HepG2 (cell line): ENCODE data around the gene IQCN.

Experiments used
- ARID2 ChIP-seq: sonication (generic); formaldehyde crosslinking; IDR thresholded peaks from 2 replicates; pipeline ENCODE4 v1.8.1; 2022; ENCODE audit warnings: mild to moderate bottlenecking, missing genetic modification reagents, borderline replicate concordance
- CBFB ChIP-seq: sonication (generic); formaldehyde crosslinking; IDR thresholded peaks from 2 replicates; pipeline ENCODE4 v1.4.0; 2020; ENCODE audit warnings: missing genetic modification reagents
- ESRRA ChIP-seq: sonication (generic); formaldehyde crosslinking; IDR thresholded peaks from 2 replicates; pipeline ENCODE4 v1.5.1; 2020; ENCODE audit warnings: mild to moderate bottlenecking, low read depth, missing genetic modification reagents
- NR2F2 ChIP-seq: IDR thresholded peaks from 2 replicates; pipeline ENCODE4 v1.6.1; 2012; ENCODE audit warnings: low read depth, inconsistent platforms, borderline replicate concordance
- POLR2A ChIP-seq, 2 experiments: IDR thresholded peaks; 2 replicates each; pipeline ENCODE4 v1.6.1; 2011; ENCODE audit warnings: low read depth in 2 of 2, low read length in 2 of 2, mild to moderate bottlenecking in 1 of 2, moderate library complexity in 1 of 2; ENCODE audit not compliant: insufficient read depth in 1 of 2
- TF ChIP-seq, protein P1 (sequence below): sonication (generic); formaldehyde crosslinking; IDR thresholded peaks from 2 replicates; pipeline ENCODE4 v1.5.0; 2020; ENCODE audit warnings: mild to moderate bottlenecking, missing genetic modification reagents, moderate library complexity
- TF ChIP-seq, protein P2 (sequence below): fragments of 450-650 bp; IDR thresholded peaks from 2 replicates; pipeline ENCODE4 v1.6.1; 2016
- TF ChIP-seq, protein P3 (sequence below): sonication (generic); formaldehyde crosslinking; IDR thresholded peaks from 2 replicates; pipeline ENCODE4 v1.4.0; 2020; ENCODE audit warnings: mild to moderate bottlenecking, missing genetic modification reagents, borderline replicate concordance
- TF ChIP-seq, protein P4 (sequence below): sonication (generic); formaldehyde crosslinking; IDR thresholded peaks from 2 replicates; pipeline ENCODE4 v1.5.0; 2020; ENCODE audit warnings: mild to moderate bottlenecking, missing genetic modification reagents
- TF ChIP-seq, protein P5 (sequence below): sonication (generic); formaldehyde crosslinking; IDR thresholded peaks from 2 replicates; pipeline ENCODE4 v1.5.1; 2020; ENCODE audit warnings: mild to moderate bottlenecking, missing genetic modification reagents
- TF ChIP-seq, protein P6 (sequence below): IDR thresholded peaks from 2 replicates; pipeline ENCODE4 v1.6.1; 2016; ENCODE audit warnings: low read depth, borderline replicate concordance

DNA sequence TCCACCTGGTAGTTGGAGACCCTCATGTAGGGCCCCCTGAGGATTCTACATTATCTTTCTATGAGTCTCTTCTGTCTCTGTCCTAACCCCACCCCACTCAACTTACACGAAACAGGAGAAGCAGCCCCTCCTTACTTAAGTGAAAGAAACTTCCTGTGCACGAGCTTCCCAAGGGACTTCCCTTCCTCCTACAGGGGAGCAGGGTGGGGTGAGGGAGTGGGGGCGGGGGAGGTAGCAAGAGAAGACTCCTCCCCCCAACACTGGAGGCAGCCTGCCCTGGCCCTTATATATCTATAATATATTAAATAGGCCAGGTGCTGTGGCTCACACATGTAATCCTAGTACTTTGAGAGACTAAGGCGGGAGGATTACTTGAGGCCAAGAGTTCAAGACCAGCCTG, 42.5 kb downstream of the IQCN start:
- TF ChIP-seq CBFB = no peak
- TF ChIP-seq, protein P1, sequence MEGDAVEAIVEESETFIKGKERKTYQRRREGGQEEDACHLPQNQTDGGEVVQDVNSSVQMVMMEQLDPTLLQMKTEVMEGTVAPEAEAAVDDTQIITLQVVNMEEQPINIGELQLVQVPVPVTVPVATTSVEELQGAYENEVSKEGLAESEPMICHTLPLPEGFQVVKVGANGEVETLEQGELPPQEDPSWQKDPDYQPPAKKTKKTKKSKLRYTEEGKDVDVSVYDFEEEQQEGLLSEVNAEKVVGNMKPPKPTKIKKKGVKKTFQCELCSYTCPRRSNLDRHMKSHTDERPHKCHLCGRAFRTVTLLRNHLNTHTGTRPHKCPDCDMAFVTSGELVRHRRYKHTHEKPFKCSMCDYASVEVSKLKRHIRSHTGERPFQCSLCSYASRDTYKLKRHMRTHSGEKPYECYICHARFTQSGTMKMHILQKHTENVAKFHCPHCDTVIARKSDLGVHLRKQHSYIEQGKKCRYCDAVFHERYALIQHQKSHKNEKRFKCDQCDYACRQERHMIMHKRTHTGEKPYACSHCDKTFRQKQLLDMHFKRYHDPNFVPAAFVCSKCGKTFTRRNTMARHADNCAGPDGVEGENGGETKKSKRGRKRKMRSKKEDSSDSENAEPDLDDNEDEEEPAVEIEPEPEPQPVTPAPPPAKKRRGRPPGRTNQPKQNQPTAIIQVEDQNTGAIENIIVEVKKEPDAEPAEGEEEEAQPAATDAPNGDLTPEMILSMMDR = no peak
- no peak for TF ChIP-seq ESRRA (CRISPR knock-in tag)
- TF ChIP-seq, protein P2, sequence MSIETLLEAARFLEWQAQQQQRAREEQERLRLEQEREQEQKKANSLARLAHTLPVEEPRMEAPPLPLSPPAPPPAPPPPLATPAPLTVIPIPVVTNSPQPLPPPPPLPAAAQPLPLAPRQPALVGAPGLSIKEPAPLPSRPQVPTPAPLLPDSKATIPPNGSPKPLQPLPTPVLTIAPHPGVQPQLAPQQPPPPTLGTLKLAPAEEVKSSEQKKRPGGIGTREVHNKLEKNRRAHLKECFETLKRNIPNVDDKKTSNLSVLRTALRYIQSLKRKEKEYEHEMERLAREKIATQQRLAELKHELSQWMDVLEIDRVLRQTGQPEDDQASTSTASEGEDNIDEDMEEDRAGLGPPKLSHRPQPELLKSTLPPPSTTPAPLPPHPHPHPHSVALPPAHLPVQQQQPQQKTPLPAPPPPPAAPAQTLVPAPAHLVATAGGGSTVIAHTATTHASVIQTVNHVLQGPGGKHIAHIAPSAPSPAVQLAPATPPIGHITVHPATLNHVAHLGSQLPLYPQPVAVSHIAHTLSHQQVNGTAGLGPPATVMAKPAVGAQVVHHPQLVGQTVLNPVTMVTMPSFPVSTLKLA = no peak
- TF ChIP-seq, protein P3, sequence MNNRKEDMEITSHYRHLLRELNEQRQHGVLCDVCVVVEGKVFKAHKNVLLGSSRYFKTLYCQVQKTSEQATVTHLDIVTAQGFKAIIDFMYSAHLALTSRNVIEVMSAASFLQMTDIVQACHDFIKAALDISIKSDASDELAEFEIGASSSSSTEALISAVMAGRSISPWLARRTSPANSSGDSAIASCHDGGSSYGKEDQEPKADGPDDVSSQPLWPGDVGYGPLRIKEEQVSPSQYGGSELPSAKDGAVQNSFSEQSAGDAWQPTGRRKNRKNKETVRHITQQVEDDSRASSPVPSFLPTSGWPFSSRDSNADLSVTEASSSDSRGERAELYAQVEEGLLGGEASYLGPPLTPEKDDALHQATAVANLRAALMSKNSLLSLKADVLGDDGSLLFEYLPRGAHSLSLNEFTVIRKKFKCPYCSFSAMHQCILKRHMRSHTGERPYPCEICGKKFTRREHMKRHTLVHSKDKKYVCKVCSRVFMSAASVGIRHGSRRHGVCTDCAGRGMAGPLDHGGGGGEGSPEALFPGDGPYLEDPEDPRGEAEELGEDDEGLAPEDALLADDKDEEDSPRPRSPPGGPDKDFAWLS (CRISPR knock-in tag) = no peak
- no peak for TF ChIP-seq POLR2A (IDR thresholded peaks at IDR 0.05; ENCODE audit: insufficient read depth in 1 of 2, low read depth in 2 of 2, low read length in 2 of 2)
- TF ChIP-seq NR2F2 = no peak
- no peak for TF ChIP-seq ARID2
- TF ChIP-seq, protein P4, sequence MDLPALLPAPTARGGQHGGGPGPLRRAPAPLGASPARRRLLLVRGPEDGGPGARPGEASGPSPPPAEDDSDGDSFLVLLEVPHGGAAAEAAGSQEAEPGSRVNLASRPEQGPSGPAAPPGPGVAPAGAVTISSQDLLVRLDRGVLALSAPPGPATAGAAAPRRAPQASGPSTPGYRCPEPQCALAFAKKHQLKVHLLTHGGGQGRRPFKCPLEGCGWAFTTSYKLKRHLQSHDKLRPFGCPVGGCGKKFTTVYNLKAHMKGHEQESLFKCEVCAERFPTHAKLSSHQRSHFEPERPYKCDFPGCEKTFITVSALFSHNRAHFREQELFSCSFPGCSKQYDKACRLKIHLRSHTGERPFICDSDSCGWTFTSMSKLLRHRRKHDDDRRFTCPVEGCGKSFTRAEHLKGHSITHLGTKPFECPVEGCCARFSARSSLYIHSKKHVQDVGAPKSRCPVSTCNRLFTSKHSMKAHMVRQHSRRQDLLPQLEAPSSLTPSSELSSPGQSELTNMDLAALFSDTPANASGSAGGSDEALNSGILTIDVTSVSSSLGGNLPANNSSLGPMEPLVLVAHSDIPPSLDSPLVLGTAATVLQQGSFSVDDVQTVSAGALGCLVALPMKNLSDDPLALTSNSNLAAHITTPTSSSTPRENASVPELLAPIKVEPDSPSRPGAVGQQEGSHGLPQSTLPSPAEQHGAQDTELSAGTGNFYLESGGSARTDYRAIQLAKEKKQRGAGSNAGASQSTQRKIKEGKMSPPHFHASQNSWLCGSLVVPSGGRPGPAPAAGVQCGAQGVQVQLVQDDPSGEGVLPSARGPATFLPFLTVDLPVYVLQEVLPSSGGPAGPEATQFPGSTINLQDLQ (CRISPR knock-in tag) = no peak
- TF ChIP-seq, protein P5, sequence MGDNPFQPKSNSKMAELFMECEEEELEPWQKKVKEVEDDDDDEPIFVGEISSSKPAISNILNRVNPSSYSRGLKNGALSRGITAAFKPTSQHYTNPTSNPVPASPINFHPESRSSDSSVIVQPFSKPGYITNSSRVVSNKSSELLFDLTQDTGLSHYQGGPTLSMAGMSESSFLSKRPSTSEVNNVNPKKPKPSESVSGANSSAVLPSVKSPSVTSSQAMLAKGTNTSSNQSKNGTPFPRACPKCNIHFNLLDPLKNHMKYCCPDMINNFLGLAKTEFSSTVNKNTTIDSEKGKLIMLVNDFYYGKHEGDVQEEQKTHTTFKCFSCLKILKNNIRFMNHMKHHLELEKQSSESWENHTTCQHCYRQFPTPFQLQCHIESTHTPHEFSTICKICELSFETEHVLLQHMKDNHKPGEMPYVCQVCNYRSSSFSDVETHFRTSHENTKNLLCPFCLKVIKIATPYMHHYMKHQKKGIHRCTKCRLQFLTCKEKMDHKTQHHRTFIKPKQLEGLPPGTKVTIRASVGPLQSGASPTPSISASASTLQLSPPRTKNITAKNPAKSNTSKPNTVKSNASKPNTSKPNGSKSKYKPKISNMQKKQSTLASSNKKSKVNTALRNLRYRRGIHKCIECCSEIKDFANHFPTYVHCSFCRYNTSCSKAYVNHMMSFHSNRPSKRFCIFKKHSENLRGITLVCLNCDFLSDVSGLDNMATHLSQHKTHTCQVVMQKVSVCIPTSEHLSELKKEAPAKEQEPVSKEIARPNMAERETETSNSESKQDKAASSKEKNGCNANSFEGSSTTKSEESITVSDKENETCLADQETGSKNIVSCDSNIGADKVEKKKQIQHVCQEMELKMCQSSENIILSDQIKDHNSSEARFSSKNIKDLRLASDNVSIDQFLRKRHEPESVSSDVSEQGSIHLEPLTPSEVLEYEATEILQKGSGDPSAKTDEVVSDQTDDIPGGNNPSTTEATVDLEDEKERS = no peak
- TF ChIP-seq, protein P6, sequence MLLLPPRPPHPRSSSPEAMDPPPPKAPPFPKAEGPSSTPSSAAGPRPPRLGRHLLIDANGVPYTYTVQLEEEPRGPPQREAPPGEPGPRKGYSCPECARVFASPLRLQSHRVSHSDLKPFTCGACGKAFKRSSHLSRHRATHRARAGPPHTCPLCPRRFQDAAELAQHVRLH (CRISPR knock-in tag) = no peak
